Measurements from ENCODE around the gene ACRV1.

Gene ACRV1

DNA sequence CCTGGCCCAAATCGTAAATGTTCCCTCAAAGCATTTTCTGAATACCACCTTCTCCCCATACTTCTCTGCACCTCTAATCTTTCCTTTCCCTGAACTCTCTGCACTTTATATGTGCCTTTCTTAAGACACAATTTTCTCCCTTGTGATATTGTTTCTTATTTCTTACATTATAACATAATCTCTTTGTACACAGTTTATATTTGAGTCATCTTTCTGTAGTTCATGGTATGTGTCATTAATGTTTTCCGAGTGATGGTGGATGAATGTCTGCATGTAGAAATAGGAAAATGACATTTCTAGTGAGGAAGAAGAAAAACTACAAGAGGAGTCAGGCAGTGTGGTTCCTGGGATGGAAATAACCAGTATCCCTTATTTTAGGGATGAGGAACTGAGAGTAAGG is 5.5 kb downstream of the ACRV1 start:
- no peaks in the 10 kb centered on the region for H3K27me3 Mint-ChIP-seq
- DNase-seq = no peak
- no peak overlapping the region for H3K4me3 Mint-ChIP-seq
- no peaks in the 10 kb centered on the region for H3K4me1 Mint-ChIP-seq
- no peaks in the 10 kb centered on the region for H3K9me3 Mint-ChIP-seq
- H3K27ac Mint-ChIP-seq = no peak overlapping the region
- ATAC-seq = no peak

DNA sequence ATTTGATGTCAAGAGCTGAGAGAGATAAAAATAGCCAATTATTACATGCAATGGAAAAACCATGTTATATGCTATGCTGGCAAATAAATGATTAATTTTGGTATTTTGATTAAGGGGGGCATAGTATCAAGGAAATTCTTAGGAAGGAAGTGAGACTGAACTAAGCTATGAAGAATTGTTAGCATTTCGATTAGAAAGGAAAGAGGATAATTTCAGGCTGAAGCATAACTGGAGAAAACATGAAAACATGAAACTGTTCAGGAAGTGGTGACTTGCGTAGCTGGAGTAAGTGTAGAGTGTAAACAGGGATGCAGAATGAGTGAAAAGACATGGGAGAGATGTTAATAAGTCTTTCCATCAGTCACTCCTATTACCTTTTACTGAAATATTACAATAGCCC is 6.4 kb downstream of the ACRV1 start:
- ATAC-seq (no peak), DNase-seq (no peak)
- H3K4me1 Mint-ChIP-seq = no peaks in the 10 kb centered on the region
- H3K27me3 Mint-ChIP-seq = no peaks in the 10 kb centered on the region
- no peak overlapping the region for H3K27ac Mint-ChIP-seq
- no peaks in the 10 kb centered on the region for H3K9me3 Mint-ChIP-seq
- no peak overlapping the region for H3K4me3 Mint-ChIP-seq

DNA sequence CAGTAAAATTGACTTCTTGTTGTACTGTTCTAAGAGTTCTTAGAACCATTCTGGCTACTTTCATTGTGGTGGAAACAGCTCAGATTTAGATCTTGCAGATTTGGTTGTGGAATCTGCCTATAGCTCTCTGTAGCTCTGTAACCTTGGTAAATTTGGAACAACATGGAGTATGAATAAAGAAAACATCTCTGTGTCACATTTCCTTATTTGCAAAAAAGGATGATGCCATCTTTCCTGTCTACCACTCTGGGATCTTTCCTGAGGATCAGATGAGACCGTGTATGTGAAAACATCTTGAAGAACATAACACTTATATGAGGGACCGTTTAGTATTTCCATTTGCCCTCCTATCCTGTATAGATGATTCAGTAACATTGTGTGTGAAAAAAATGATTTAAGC is 9.1 kb downstream of the ACRV1 start:
- Mint-ChIP-seq H3K4me1 (no peaks in the 10 kb centered on the region), H3K4me3 (no peak overlapping the region), H3K27ac (no peak overlapping the region), H3K9me3 (peaks cover 0 to 7% of the 10 kb centered on the region in 2 donors), H3K27me3 (no peaks in the 10 kb centered on the region)
- ATAC-seq = no peak
- DNase-seq = no peak

DNA sequence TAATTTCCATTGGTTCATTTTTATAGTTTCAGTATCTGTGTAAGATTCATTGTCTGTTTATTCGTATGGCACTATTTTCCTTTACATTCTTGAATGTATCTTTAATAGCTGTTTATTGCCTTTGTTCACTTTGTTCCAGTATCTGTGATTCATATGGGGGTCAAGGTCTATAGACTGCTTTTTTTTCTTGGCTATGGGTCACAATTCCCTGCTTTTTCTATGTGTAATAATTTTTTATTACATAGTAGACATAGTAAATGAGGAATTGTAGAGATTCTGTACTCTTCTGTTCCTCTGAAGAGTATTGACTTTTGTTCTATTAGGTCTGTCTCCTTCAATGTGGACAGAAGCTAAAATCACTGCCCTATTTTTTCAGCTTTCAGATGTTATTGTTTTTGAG is 10.5 kb downstream of the ACRV1 start:
- Mint-ChIP-seq H3K4me3 (no peak overlapping the region), H3K9me3 (peaks cover 0 to 7% of the 10 kb centered on the region in 2 donors)

DNA sequence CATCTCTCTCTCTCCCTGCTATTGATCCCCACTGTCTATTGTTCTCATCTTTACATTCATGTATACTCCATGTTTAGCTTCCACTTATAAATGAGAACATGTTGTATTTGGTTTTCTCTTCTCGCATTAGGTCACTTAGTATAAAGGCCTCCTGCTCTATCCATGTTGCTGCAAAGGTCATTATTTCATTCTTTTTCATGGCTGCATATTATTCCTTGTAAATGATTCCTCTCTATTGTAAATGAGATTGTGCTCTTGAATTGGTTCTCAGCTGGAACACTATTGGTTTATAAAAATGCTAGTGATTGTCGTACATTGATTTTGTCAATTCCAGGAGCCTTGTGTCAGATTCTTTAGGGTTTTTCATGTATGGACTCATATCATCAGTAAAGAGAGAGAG is 13.5 kb downstream of the ACRV1 start:
- DNase-seq (no peak), ATAC-seq (no peak)
- H3K9me3 Mint-ChIP-seq = peaks cover 0 to 7% of the 10 kb centered on the region in 2 donors
- H3K27me3 Mint-ChIP-seq = no peaks in the 10 kb centered on the region
- H3K4me1 Mint-ChIP-seq = no peaks in the 10 kb centered on the region
- H3K27ac Mint-ChIP-seq = no peak overlapping the region
- H3K4me3 Mint-ChIP-seq = no peak overlapping the region

More for the DNA sequence above, 10.5 kb downstream of the ACRV1 start:
- Mint-ChIP-seq H3K27ac (no peak overlapping the region), H3K27me3 (no peaks in the 10 kb centered on the region), H3K4me1 (no peaks in the 10 kb centered on the region)
- no peak for ATAC-seq
- DNase-seq = no peak

DNA sequence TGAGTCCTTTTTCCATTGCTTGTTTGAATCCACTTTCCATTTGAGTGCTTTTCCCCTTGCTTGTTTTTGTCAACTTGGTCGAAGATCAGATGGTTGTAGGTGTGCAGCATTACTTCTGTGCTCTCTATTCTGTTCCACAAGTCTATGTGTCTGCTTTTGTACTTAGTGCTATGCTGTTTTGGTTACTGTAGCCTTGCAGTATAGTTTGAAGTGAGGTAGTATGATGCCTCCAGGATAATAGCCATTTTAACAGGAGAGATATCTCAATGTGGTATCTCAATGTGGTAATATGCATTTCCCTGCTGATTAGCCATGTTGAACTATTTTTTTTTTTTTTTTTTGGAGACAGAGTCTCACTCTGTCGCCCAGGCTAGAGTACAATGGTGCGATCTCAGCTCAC is 16.7 kb downstream of the ACRV1 start:
- Mint-ChIP-seq H3K27ac (no peak overlapping the region), H3K9me3 (peaks cover 0 to 7% of the 10 kb centered on the region in 2 donors), H3K4me1 (no peaks in the 10 kb centered on the region), H3K27me3 (no peaks in the 10 kb centered on the region), H3K4me3 (no peak overlapping the region)
- DNase-seq (no peak), ATAC-seq (no peak)

DNA sequence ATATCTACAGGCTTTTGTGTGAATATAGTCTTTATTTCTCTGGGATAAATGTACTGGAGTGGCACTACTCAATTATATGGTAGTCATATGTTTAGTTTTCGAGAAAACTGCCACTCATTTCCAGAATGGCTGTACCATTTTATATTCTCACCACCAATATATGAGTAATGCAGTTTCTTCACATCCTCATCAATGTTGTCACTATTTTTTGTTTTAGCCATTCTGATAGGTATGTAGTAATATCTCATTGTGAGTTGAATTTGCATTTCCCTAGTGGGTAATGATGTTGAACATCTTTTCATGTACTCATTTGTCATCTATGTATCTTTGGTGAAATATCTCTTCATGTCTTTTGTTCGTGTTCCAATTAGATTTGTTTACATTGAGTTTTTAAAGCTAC is 18.0 kb downstream of the ACRV1 start:
- no peaks in the 10 kb centered on the region for H3K27me3 Mint-ChIP-seq
- DNase-seq = no peak
- H3K27ac Mint-ChIP-seq = no peak overlapping the region
- H3K9me3 Mint-ChIP-seq = peaks cover 0 to 7% of the 10 kb centered on the region in 2 donors
- H3K4me3 Mint-ChIP-seq = no peak overlapping the region
- no peaks in the 10 kb centered on the region for H3K4me1 Mint-ChIP-seq
- peak; percentile 48 for ATAC-seq

DNA sequence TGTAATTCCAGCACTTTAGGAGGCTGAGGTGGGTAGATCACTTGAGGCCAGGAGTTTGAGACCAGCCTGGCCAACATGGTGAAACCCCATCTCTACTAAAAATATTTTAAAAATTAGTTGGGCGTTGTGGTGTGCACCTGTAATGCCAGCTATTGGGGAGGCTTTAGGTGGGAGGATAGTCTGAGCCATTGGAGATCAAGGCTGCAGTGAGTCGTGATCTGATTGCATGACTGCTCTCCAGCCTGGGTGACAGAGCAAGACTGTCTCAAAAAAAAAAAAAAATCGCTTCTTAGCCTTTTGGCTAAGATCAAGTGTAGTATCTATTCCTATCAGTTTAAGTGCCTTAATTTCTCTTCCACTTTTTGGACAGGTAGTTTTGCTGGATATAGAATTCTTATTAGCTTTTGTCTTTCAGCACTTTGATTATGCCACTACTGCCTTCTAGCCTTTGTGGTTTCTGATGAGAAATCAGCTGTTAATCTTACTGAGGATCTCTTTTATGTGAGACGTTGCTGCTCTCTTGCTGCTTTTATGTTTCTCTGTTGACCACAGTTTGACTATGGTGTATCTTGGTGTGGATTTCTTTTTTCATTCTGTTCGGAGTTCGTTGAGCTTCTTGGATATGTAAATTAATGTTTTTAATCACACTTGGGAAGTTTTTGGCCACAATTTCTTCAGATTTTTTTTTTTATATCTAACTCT is 31.0 kb downstream of the ACRV1 start:
- ATAC-seq = no peak
- no peak for DNase-seq
- H3K4me1 Mint-ChIP-seq = peaks cover 7% of the 10 kb centered on the region
- no peaks in the 10 kb centered on the region for H3K9me3 Mint-ChIP-seq
- no peak overlapping the region for H3K4me3 Mint-ChIP-seq
- H3K27me3 Mint-ChIP-seq = no peaks in the 10 kb centered on the region
- peak overlapping the region in 1 of 2 donors; percentile 69 for H3K27ac Mint-ChIP-seq

DNA sequence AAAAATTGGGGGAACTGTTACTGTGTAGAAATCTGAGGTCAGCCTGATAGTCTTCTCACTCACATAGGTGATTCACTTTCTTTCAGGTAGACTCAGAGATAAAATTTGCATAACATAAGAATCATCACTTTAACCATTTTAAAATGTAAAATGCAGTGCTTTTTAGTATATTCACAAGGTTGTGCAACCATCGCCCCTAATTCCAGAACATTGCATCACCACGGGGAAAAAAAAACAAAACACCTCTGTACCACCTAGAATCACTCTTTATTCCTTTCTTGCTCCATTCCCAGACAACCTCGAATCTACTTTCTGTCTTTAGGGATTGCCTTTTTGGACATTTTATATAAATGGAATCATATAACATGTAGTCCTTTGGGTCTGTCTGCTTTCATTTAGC is 34.8 kb downstream of the ACRV1 start:
- ATAC-seq = no peak
- peaks cover 7% of the 10 kb centered on the region for H3K4me1 Mint-ChIP-seq
- no peak for DNase-seq
- H3K9me3 Mint-ChIP-seq = no peaks in the 10 kb centered on the region
- no peak overlapping the region for H3K27ac Mint-ChIP-seq
- no peaks in the 10 kb centered on the region for H3K27me3 Mint-ChIP-seq
- no peak overlapping the region for H3K4me3 Mint-ChIP-seq

DNA sequence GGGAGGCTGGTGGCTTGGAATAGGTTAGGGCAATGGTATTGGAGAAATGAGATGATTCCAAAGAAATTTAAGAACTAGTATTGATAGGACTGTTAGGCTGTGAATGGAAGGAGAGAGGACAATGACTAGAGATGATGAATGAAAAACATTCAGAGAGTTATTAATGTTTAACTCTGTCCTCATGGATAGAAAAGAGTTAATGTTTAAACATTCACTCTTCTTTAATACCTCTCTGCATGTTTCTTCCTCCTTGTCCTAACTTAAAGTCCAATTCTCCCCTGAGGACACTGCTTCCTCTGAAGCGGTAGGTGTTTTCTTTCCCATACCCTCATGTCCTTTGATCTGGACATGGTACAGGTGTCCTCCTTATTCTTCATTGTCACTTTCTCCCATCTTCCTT is 42.3 kb downstream of the ACRV1 start:
- no peaks in the 10 kb centered on the region for H3K4me1 Mint-ChIP-seq
- no peaks in the 10 kb centered on the region for H3K9me3 Mint-ChIP-seq
- H3K4me3 Mint-ChIP-seq = no peak overlapping the region
- ATAC-seq = no peak
- no peaks in the 10 kb centered on the region for H3K27me3 Mint-ChIP-seq
- no peak overlapping the region for H3K27ac Mint-ChIP-seq
- no peak for DNase-seq

DNA sequence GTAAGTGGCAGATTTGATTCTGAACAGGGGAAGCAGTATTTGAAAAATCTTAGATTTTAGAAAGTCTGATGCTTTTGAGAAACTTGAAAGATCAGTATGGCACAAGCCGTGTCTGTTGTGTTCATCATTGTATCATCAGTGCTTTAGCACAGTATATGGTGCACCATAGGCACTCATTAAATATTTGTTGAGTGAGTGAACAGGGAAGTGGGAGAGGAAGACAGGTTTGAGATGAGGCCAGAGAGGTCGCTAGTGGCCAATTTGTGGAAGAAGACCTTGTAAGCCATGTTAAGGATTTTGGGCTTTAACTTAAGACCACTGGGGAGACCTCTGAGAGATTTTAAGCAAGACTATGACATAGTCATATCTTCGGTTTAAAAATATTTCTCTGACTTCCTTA is 42.8 kb downstream of the ACRV1 start:
- no peaks in the 10 kb centered on the region for H3K4me1 Mint-ChIP-seq
- H3K27me3 Mint-ChIP-seq = no peaks in the 10 kb centered on the region
- DNase-seq = no peak
- H3K27ac Mint-ChIP-seq = no peak overlapping the region
- no peak overlapping the region for H3K4me3 Mint-ChIP-seq
- no peaks in the 10 kb centered on the region for H3K9me3 Mint-ChIP-seq
- ATAC-seq = no peak

DNA sequence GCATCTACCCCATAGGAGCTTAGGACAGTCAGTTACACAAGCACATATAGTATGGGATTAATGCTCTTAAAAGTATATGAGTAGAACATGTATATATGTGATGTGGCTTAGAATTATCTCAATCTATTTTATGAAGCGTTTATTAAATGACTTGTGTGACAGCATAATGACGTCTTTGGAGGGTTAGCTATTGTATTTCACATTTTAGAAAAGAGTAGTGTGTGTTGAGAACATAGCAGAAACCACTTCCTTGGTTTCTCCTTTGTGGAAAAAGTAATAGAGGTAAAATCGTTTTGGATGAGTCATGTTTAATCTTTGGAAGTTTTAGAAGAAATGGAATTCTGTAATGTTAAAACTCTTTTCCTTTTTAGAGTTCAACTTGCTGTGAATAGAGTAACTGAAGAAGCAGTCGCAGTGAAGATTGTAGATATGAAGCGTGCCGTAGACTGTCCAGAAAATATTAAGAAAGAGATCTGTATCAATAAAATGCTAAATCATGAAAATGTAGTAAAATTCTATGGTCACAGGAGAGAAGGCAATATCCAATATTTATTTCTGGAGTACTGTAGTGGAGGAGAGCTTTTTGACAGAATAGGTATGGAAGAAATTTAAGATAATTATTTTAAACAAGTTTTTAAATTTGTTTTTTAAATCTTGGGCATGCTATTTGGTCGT is 53.3 kb downstream of the ACRV1 start:
- Mint-ChIP-seq H3K4me3 (peak overlapping the region; percentile 93 to 99), H3K27me3 (no peaks in the 10 kb centered on the region), H3K4me1 (peaks cover 20% of the 10 kb centered on the region), H3K27ac (no peak overlapping the region), H3K9me3 (no peaks in the 10 kb centered on the region)
- ATAC-seq (no peak), DNase-seq (no peak)

DNA sequence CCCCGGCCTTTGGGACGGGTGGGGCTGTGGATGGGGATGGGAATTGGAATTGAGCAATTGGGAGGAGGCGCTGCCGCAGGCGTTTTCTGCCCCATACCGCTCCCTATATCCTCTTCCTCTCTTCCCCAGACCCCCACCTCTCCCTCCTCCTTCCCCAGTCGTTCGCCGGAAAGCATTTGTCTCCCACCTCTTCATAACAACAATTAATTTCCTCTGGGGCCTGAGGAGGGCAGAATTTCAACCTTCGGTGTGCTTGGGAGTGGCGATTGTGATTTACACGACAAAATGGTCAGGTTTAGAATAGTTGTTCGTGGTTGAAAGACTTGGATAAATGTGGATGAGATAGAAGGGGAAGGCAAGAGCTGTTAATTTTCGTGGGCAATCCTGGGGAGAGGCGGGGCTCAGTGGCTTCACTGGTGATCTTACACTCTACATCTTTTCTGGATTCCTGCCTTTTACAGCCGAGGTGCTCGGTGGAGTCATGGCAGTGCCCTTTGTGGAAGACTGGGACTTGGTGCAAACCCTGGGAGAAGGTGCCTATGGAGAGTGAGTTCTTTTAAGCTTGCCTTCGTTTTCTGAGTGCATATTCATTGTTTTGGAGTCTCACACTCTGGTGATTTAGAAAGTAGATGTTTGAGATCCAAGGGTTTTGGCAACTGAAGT is 54.2 kb downstream of the ACRV1 start:
- no peaks in the 10 kb centered on the region for H3K27me3 Mint-ChIP-seq
- peak; percentile 25 to 46 for DNase-seq
- H3K9me3 Mint-ChIP-seq = no peaks in the 10 kb centered on the region
- peak overlapping the region; percentile 93 to 99 for H3K4me3 Mint-ChIP-seq
- ATAC-seq = peak; percentile 47
- H3K27ac Mint-ChIP-seq = peak overlapping the region; percentile 98 to 99
- H3K4me1 Mint-ChIP-seq = peaks cover 20% of the 10 kb centered on the region

DNA sequence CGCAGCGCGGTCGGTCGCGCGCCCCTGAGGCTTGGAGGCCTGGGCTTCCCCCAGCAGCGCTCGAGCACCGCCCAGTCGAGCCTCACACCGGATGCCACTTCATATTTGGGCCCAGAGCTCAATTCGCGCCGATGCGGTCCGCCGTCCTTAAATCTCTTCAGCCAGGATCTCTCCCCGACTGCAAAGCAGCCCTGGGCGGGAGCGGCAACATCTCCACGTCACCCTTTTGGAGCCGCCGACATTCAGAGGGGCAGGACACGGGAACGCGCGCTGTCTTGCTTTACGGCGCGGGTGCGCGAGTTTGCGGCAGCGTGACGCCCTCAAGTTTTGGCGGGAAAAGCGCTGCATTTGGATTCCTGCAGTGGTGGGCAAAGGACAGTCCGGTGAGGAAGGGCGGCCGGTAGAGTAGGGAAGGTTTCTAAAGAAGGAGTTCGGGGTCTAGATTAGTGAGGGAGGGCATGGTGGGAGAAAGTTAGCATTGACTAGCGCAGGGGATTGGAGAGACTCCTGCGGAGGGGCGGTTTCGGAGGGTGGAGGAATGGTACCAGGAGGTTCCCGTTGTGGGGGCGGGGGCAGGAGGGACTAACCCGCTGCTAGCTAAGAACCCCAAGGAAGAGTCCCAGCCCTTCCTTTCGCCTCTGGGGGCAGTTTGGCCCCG is 54.9 kb downstream of the ACRV1 start:
- Mint-ChIP-seq H3K27ac (peak overlapping the region; percentile 98 to 99), H3K4me1 (peaks cover 20% of the 10 kb centered on the region), H3K4me3 (peak overlapping the region; percentile 93 to 99), H3K27me3 (no peaks in the 10 kb centered on the region), H3K9me3 (no peaks in the 10 kb centered on the region)
- DNase-seq = peak; percentile 86 to 90
- ATAC-seq = peak; percentile 94

DNA sequence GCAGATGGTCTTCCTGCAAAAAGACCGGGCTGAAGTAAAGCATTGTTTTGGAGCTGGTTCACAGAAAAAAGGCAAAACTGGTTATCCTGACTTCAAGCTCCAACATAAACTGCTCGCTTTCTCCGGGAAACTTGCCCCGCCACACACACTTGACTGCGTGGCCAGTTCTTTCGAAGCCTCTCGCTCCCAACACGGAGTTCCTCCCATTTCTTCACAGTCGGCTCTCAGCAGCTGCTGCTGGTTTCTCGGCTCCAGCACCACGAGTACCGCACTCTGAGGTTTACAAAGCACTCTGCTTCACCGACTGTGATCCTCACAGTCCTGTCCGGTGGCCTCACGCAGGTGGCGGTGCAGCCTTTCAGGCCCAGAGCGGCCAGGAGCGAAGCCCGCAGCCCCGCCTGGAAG is 55.4 kb downstream of the ACRV1 start:
- DNase-seq (no peak), ATAC-seq (no peak)
- Mint-ChIP-seq H3K27me3 (no peaks in the 10 kb centered on the region), H3K4me3 (peak overlapping the region; percentile 93 to 99), H3K9me3 (no peaks in the 10 kb centered on the region), H3K4me1 (peaks cover 20% of the 10 kb centered on the region), H3K27ac (peak overlapping the region; percentile 98 to 99)

DNA sequence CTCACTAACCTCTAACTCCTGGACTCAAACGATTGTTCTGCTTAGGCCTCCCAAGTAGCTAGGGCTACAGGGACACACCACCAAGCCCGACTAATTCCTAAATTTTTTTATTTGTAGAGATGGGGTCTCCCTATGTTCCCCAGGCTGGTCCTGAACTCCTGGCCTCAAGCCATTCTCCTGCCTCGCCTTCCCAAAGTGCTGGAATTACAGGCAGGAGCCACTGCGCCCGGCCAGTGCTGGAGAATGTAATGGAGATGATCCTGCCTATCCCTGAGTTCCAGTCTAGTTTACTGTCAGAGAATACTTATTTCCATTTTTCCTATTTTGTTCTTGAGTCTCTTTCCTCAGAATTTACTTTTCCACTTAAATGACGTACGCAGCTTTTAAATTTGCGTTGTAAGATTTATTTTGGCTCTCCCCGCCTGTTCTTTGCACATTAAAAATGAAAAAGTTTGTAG is 55.9 kb downstream of the ACRV1 start, which contains the start of gene CHEK1:
CHEK1 (plus strand) TSS at position 408 of the 458 bp plus-strand sequence. CDS start 1,606 bp downstream, outside the sequence.
- Mint-ChIP-seq H3K27me3 (no peaks in the 10 kb centered on the region), H3K4me1 (peaks cover 20% of the 10 kb centered on the region), H3K4me3 (peak within 1 kb of the TSS; percentile 93 to 99), H3K9me3 (no peaks in the 10 kb centered on the region), H3K27ac (peak within 1 kb of the TSS; percentile 98 to 99)
- ATAC-seq (no peak), DNase-seq (no peak)

All from stimulated activated naive CD8-positive, alpha-beta T cell treated with anti-CD3 and anti-CD28 coated beads, Interleukin-15, amount 100 ng/mL, for 72 hours (primary cell).